GM10266 (cell line): ENCODE data around the gene GBE1.

Experiments used
- DNase-seq: peaks from one replicate; pipeline ENCODE4 v3.0.0; 2012; ENCODE audit errors: extremely low spot score
- CTCF ChIP-seq: IDR thresholded peaks from 2 replicates; pipeline ENCODE4 v1.5.1; 2012; ENCODE audit warnings: mild to moderate bottlenecking, low read depth; ENCODE audit not compliant: control insufficient read depth, insufficient read depth; ENCODE audit errors: missing control alignments

The GBE1 gene

GRCh38 chr3:81446806-81447205 lies 314.6 kb downstream of the GBE1 start:
- TF ChIP-seq CTCF = no peak
- no peak for DNase-seq

- DNase-seq = no peak
- no peak for TF ChIP-seq CTCF
Measured at GRCh38 chr3:81445712-81446111, 315.7 kb downstream of the GBE1 start.

GRCh38 chr3:81444817-81445460 lies 316.5 kb downstream of the GBE1 start:
- TF ChIP-seq CTCF = no peak

GRCh38 chr3:81443958-81444357 lies 317.5 kb downstream of the GBE1 start:
- DNase-seq = no peak

More at GRCh38 chr3:81444817-81445460, 316.5 kb downstream of the GBE1 start:
- no peak for DNase-seq

GRCh38 chr3:81443457-81443782 lies 318.0 kb downstream of the GBE1 start:
- DNase-seq = no peak

More at GRCh38 chr3:81443958-81444357, 317.5 kb downstream of the GBE1 start:
- no peak for TF ChIP-seq CTCF

GRCh38 chr3:81442758-81443456 lies 318.5 kb downstream of the GBE1 start:
- no peak for DNase-seq
- TF ChIP-seq CTCF = no peak

More at GRCh38 chr3:81443457-81443782, 318.0 kb downstream of the GBE1 start:
- TF ChIP-seq CTCF = no peak

GRCh38 chr3:81440661-81441060 lies 320.8 kb downstream of the GBE1 start:
- no peak for TF ChIP-seq CTCF
- DNase-seq = no peak
